ENCODE data around the gene CACNA1D.
A peak's percentile ranks its signal among the peaks of the same experiment; 100 is the strongest.
"Not testable (repeated sequence)": the region's sequence is repeated elsewhere in the genome, so short reads cannot be mapped to it uniquely, and the experiment has no call there.

The CACNA1D gene

DNA sequence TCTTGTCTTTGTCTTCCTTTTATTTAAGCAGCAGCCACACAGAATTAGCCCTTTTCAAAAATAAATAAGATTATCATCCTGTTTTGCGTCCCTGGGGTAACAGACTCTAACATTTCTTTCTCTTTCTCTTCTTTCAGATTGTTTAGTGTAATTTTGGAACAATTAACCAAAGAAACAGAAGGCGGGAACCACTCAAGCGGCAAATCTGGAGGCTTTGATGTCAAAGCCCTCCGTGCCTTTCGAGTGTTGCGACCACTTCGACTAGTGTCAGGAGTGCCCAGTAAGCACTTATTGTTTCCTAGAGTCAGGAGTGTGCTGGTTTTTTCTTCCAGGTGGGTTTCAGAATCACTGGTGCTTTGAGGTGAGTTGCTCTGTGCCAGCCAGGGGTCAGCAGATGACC, 165.6 kb downstream of the CACNA1D start:
- DNase-seq, result no peak

DNA sequence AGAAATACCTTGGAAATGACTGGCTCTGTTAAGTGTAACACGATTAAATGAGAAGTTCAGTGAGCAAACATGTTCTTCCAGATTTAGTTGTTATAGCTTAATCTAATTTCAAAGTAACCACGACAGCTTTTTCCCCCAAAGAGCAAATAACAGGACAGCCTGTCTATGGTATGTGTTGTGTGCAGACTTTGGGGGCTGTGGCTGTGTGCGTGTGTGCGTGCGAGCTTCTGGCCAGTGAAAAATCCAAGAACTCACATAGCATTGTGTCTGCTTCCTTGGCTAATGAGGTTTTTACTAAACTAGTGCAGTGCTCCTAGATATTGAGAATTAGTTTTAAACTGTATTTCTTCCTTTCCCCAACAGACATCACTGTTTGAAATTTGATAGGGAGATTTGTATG, 167.1 kb downstream of the CACNA1D start:
- DNase-seq, result no peak

DNA sequence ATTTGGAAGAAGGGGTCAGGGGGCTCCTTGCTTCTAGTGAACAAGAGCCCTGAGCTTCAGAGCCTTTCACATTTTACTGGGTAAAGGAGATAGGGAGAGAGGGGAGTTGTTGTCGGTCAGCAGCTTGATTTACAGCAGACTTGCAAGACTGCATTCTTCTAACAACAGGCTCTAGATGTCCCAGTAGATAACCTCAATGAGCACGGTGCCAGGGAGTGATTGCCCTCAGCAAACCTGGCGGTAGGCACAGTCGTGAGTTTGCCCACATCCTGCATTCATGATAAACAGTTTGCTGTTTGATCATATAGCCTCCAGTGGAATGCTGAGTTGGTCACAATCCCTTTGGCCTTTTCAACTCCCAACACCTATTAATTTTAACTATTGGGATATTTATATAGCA, 170.4 kb downstream of the CACNA1D start:
- DNase-seq, result not testable (repeated sequence)

DNA sequence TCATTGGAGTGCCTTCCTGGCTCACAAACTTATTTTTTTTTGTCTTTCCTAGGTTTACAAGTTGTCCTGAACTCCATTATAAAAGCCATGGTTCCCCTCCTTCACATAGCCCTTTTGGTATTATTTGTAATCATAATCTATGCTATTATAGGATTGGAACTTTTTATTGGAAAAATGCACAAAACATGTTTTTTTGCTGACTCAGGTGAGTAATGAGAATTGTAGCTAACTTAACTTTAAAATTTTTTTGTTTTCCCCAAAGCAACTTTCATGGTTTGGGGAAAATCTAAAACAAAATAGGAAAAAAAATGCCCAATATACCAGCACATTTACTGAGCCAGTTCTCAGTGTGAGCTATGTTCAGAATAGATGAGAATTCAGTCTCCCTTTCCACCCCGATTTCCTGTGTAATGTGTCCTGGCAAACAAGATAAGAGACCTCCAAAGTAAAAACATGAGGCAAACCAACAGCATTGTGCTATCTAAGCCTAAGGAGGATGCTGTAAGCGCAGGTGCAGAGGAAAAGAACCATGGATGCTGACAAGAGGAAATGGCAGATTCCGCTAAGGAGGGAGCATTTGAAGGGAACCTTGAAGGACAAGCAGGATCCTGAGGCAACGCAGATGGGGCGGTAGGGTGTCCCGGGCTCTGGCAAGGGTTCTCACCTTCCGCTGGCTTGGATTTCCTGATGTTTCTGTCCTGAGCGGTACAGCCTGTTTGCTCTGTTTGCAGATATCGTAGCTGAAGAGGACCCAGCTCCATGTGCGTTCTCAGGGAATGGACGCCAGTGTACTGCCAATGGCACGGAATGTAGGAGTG, 171.4 kb downstream of the CACNA1D start:
- no peak for DNase-seq

DNA sequence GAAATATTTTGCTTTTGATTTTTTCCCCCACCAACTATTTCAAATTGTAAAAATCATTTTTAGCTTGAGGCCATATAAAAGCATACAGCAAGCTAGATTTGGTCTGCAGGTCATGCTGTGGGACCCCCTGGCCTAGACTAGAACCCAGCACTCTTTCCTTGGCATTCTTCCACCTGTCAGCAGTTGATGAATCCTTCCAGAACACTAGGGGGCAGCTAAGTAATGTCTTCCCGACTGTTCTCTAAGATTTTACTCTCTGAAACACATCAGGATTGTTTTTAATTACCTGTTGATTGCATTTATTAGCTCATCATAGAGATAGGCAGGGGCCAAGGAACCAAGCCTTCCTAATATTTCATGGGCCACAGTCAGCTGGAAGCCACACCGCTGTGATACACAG, 174.5 kb downstream of the CACNA1D start:
- peak; percentile 4 for DNase-seq

DNA sequence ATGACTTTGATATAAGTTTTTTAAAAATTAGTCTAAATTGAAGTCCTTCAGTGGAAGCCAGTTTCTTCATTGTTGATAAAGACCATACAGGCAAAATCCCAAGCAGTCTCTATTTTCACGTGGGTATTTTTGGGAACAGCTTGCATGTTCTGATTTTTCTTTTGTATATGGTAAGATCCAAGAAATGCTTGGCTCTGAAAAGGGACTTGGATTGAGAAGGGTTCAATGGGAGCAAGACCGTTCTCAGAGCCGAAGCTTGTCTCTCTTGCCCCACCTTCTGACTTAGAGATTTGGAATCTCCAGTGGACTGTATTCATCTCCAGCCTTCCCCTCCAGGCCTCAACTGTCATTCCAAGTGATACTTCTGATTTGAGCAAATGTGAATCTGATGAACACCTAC, 176.3 kb downstream of the CACNA1D start:
- DNase-seq, result no peak

DNA sequence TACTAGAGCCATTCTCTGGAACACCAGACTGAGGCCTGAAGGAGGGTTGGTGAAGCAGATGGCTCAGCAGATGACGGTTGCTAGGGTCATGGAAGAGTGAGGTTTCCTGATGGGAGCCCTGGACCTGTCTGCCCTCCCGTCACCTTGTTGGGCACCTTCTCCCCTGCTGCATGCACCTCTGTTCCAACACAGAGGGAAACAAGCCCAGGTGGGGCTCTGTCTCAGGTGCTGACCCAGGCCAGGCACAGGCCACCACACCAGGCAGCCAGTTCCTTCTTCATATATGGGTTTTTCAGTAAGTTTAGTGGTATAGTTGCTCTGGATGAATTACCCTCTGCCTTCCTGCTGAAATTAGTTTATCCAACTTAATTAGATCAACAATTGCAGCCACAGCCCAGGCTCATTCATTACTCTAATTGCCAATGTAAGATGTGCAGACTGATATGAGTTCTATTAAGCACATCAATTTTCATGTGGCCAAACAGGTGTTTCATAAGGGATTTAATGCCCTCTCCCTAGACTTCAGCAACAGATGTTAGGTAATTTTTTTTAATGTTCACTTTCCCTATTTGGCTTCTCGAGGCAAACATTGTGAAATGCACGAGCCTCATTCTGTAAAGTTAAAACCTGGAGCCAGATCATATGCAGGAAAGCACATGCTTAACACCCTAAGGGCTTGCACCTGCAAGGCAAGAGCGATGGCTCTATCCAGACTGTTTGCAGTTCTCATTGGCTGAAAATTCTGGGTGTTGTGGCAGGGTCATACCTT, 177.0 kb downstream of the CACNA1D start:
- no peak for DNase-seq

DNA sequence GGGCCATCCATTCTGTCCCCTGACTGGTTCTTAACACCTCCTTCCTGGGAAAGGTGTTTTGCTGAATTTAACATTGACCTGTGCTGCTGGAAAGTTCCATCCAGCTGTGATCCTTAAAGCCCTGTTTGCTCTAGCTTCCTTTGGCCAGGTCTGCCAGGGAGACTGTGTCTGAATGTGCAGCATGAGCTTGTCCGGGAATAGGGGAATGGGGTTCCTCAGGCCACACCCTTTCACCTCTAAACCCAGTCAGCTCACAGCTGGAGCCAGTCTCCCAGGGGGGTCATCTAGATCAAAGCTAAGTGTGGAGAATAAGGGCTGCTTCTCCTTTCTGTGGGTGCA, 177.5 kb downstream of the CACNA1D start:
- DNase-seq, result no peak

DNA sequence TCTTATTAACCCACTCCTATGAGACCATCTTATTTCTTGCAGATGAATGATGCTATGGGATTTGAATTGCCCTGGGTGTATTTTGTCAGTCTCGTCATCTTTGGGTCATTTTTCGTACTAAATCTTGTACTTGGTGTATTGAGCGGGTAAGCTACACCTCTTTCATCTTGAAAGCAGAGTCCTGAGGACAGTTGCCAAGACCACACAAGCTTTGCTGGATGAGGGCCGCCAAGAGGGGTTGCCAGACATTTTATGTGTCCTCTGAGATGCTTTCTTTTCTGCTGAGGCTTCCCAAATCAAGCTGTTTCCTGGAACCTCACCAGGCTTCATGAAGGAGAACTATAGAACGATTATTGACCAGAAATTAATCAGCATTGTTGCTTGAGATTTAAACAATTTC, 178.6 kb downstream of the CACNA1D start:
- DNase-seq, result peak; percentile 3

DNA sequence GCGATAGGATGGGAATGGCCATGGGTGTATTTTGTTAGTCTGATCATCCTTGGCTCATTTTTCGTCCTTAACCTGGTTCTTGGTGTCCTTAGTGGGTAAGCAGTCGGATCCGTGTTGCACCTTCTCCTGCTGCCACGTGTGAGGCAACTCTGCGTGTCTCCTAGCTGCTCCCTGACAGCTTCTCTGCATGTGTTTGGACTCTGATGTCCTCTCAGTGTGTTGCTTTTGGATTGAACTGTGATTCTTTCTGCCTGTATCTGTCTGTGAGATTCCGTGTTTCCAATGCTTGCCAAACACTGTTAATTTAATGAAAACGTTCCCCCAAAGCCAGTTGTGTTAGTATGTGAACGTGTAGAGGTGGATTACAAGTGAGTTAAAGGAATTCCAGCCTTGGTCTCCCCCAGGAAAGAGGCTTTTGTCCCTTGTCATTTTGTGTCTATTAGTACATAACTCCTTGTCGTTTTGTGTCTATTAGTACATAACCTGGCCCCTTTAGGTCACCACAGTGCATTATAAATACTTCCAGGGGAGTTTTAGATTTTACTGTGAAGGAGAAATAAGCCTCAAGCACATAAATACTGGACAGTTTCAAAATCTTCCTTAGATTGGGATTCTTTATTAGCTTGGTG, 179.4 kb downstream of the CACNA1D start:
- no peak for DNase-seq

DNA sequence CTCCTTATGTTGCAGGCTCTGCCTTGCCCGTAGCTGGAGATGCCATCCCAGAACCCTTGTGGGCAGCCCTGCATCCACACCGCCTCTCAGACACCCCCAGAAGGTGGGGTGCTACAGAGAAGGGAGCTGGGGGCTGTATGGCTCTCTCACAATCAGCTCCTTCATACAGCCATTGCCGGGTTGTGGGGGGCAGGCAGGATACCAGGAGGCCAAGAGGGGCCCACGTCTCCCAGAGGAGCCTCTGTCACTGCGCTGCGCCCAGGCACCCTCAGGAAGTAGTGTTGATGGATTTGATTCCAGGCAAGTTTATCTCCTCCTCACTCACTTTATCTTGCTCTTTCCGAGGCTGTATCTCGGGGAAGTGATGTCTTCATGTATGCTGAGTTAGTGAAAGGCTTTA, 180.2 kb downstream of the CACNA1D start:
- no peak for DNase-seq

DNA sequence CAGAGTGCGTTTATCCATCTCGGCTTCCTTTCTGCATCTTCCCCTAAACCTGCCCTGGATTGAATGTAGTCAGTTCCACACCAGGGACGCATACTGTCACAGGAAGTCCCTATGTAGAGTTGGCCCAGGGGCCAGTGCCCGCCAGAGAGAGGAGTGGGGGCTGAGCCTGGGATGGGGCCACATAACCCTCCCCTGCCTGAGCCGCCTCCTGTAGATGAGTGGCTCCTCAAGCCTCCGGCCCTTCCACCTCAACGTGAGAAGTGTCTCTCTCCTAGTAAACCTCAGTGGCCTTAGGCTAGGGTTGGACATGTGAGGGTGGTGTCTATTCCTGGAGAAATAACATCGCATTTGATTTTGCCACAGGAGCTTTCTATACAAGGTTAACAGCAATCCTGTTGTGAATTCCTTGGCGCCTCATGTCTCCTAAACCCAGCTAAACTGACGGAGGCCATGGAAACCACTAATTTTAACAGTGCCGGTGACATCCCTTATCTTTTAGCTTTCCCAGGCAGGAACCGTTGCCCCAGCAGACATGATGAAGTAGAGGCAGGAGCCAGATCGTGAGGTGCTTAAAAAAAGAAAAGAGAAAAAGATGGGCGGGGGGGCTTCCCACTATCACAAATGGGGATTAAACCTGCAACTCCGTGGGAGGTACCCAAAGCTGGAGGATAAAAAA, 180.7 kb downstream of the CACNA1D start:
- DNase-seq, result no peak

DNA sequence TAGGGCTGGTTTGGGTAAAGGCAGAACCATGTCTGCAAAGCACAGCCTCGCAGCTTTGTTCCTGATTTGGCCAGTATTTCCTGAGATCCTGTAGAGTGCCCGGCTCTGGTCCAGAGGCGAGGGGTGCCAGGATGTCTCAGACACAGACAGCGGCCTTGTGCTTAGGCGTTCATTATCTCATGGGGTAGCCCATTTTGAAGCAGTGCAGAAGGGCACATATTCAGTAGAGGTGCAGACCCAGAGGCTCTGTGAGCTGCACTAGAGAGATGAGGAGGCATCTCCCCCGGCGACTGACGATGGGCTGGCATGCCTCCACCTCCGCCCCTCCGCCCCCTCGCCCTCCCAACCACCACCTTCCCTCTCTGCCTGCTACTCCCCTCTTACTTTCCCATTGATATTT, 181.5 kb downstream of the CACNA1D start:
- DNase-seq, result no peak

DNA sequence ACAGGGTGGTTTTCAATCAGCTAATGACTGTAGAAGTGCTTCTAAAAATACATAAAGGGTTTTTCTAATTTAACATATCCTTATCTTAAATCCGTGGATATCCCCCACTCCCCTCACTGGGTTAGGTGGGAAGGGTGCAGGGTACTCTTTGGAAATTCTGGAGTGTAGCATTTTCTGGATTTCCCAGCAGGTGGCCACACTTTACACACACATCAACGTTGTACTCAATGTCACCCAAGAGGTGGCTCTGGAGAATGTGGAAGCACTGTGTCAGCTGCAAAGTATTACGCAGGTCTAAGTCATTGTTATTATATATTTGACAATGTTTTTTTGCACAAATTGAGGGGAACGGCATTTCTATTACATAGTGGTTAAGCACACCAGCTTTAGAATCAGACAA, 183.0 kb downstream of the CACNA1D start:
- no peak for DNase-seq

DNA sequence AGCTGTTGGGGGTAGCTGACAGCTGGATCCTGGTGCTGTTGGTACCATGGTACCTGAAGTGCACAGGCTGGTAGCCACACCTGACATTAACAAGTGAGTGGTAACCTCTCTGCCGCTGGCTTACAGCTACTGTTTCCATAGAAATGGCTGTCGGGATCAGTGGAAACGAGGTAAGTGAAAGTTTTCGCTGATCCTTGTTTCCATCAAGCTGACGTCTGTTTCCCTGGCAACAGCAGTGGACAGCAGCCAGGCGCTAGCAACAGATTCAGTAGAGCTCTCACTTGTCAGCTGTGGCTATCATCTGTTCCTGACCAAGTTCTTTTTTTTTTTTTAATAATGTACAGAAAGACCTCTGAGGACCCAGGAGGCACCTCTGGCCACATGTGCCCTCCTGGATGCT, 185.6 kb downstream of the CACNA1D start:
- DNase-seq, result peak; percentile 6

DNA sequence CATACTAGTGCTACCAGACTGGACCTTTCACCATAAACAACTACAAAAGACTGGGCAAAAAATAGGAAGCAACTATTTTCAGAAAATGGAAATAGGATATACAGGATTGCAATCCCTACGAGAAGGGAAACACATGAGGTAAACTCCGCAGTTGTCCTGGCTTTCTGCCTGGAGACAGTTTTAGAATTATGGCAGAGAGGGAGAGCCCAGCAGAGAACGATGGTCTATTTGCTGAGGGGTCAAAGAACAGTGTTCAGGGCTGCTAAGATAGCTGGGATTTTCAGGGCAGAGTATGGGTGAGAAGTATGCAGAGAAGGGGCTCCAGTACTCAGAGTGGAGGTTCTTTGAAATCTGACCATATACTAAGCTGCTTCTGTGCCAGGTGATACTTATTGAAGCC, 188.4 kb downstream of the CACNA1D start:
- no peak for DNase-seq

DNA sequence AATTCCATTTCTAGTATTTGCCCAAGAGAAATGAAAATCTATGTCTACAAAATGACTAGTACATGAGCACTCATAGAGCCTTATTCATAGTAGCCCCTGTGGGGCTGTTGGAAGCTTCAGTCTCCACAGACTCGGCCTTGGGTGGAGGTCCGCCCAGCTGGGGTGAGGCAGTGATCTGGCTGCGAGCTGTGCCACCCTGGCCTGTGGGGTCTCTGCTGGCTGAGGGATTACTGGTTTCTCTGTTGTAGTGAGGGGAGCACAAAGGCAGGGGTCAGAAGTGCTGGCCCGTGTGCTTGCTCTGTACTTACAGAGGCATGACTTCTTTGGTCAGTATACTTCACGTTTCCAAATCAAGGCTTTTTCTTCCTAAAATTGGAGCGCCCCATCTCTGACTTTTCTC, 193.7 kb downstream of the CACNA1D start:
- no peak for DNase-seq

DNA sequence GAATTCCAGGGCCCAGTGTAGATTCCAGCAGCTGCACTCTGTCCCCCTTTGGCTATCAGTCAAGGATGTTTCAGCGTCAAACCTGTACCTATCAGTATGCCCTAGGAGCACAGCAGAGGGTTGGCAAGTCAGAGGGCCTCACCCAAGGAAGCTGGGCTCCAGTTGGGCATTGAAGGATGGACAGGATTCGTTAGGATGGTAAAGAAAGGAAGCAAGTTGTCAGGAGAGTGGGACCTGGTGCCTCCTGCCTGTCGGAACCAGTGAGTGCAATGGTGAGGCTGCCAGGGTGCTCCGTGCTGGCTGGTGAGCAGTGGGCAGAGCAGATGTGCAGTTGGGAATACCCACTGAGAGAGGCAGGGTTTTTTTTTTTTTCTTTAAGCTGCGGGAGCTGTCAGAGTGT, 194.6 kb downstream of the CACNA1D start:
- DNase-seq, result no peak

DNA sequence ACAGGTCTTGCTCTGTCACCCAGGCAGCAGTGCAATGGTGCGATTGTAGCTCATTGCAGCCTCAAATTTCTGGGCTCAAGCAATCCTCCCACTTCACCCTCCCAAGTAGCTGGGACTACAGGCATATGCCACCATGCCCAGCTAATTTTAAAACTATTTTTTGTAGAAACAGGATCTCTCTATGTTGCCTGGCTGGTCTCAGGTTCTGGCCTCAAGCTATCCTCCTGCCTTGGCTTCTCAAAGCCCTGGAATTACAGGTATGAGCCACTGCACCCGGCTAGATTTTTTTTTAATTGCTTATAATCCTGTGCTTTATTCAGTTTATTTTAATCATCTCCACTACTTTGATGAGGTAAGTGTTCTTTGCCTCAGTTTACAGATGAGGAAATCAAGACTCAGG, 195.3 kb downstream of the CACNA1D start:
- DNase-seq, result no peak

DNA sequence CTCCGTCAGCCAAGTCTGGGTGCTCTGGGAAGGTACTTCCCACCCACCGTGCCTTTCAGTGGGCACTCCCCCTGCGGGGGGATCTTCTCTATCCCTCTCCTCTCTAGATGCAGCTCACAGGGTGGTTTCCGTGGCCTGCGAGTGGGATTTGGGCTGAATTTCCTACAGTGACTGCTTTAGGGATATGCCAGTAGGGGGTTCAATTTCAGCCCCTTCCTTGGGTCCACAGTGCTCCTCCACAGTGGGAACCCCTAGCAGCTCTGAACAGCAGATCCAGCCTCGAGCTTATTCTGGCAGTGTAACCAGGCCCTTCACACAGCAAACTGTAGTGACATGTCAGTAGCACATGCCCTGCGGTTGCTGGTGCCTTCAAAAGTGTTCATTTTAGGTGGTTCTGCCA, 196.1 kb downstream of the CACNA1D start:
- no peak for DNase-seq

DNA sequence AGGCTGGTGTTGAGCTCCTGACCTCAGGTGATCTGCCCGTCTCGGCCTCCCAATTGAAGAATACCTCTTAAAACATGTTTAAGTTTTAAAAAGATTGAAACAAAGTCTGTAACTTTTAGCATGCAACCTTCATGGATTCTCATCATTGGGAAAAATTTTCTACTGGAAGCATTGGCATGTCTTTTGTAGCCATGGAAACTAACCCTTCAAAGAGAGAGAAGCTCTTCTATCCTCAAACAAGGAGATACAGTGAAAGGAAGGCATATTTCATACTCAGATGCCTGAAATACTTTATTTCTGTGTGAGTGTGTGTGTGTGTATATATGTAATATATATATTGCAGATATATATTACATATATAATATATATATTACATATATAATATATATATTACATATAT, 196.9 kb downstream of the CACNA1D start:
- no peak for DNase-seq

DNA sequence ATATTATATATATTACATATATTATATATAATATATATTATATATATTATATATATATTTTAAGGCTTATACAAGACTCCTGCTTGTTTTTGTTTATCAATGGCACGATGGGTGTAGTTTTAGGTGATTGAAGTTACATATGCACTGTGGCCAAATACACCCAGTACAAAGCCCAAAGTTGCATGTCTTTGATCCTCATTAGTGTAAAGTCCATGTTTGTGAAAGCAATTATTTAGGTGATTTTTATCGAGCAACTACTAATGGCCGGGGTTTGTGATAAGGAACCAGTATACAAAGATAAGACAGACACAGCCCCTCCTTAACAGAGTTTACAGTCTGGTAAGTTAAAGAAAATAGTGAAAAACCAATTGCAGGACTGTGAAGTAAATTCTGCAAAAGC, 197.5 kb downstream of the CACNA1D start:
- no peak for DNase-seq

DNA sequence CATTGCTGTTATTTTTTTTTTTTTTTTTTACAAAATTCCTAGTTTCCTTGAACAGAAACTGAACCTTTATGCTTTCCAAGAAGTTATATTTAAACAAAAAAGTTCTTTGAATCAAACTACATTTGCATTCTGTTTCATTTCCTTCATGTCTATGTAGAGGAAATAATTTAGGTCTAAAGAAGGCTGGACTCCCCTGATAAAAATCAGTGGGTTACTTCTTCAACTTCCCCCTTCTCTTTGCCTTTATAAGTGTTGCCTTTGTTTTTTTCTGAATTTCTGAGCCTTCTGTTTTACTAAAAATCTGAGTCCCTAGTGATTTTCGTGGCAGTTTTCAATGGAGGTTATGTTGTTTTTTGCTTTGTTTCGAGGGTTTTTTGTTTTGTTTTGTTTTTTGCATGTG, 199.0 kb downstream of the CACNA1D start:
- no peak for DNase-seq

DNA sequence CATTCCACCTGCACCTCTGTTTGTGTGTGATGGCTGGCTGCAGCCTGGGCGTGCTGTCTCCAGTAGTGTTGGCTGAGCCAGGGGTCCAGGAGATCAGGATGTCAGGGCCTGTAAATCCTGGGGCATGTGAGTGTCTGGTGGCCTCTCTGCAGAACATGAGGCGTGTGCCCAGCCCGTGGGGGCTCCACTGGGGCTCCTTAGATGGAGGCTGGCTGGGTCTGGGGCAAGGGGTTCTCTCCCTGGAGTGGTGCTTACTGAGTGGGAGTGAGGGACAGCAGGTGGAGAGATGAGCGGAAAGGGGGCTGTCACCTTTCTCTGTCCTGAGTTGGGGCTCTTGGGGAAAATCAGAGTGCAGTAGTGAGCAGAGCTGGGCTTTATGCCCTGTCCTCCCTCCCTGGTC, 199.6 kb downstream of the CACNA1D start:
- DNase-seq, result no peak
